IMR-90 (cell line): ENCODE data around the gene TMUB1.

Experiments used
- BHLHE40 ChIP-seq: fragments of 150-350 bp; IDR thresholded peaks from 2 replicates; pipeline ENCODE4 v1.6.1; 2016; ENCODE audit warnings: mild to moderate bottlenecking, low read depth, low read length
- CEBPB ChIP-seq: IDR thresholded peaks from 2 replicates; pipeline ENCODE4 v1.6.1; 2012; ENCODE audit warnings: low read depth, low read length, improper control_type of control experiment
- FOS ChIP-seq: fragments of 150-350 bp; IDR thresholded peaks from 2 replicates; pipeline ENCODE4 v1.6.1; 2016; ENCODE audit warnings: low read depth, low read length
- MAFK ChIP-seq: IDR thresholded peaks from 2 replicates; pipeline ENCODE4 v1.6.1; 2012; ENCODE audit warnings: low read depth, low read length, improper control_type of control experiment
- MXI1 ChIP-seq: IDR thresholded peaks from 2 replicates; pipeline ENCODE4 v1.6.1; 2012; ENCODE audit warnings: low read depth, mild to moderate bottlenecking, low read length, moderate library complexity, borderline replicate concordance
- POLR2A ChIP-seq: IDR thresholded peaks from 2 replicates; pipeline ENCODE4 v1.6.1; 2012; ENCODE audit warnings: mild to moderate bottlenecking, low read depth, low read length
- RAD21 ChIP-seq: IDR thresholded peaks from 2 replicates; pipeline ENCODE4 v1.6.1; 2012; ENCODE audit warnings: low read length, improper control_type of control experiment
- RFX5 ChIP-seq: IDR thresholded peaks from 2 replicates; pipeline ENCODE4 v1.8.0; 2012; ENCODE audit warnings: low read depth, mild to moderate bottlenecking, low read length, moderate library complexity
- SMC3 ChIP-seq: fragments of 150-350 bp; IDR thresholded peaks from 2 replicates; pipeline ENCODE4 v1.6.1; 2016; ENCODE audit warnings: low read depth, mild to moderate bottlenecking, antibody characterized with exemption, low read length, moderate library complexity
- TF ChIP-seq, protein P1 (sequence below): conservative IDR thresholded peaks from 2 replicates; pipeline ENCODE4 v1.5.1; 2012; ENCODE audit warnings: mild to moderate bottlenecking, low read depth, low read length, improper control_type of control experiment
- TF ChIP-seq, protein P2 (sequence below): fragments of 150-350 bp; IDR thresholded peaks from 2 replicates; pipeline ENCODE4 v1.6.1; 2017; ENCODE audit warnings: mild to moderate bottlenecking, antibody characterized with exemption, low read length, low read depth

DNA sequence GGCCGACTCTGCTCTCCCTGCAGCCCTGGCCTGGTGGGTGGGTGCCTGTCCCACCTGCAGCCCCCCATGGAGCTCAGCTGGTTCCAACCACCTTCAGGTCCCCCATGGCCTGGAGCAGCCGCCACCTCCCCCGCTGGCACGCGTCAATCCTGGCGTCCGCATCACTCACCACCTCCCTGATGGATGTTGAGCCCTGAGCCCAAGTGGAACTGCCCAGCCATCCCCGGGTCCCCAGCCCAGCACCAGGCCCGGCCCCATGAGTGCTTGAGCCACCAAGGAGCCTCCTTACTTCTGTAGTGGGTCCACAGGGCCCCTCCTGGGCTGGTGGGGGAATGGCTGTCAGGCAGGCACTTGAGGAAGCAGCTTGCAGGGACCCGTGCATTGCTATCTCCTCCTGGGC lies 17.6 kb upstream of the TMUB1 start:
- TF ChIP-seq, protein P1, sequence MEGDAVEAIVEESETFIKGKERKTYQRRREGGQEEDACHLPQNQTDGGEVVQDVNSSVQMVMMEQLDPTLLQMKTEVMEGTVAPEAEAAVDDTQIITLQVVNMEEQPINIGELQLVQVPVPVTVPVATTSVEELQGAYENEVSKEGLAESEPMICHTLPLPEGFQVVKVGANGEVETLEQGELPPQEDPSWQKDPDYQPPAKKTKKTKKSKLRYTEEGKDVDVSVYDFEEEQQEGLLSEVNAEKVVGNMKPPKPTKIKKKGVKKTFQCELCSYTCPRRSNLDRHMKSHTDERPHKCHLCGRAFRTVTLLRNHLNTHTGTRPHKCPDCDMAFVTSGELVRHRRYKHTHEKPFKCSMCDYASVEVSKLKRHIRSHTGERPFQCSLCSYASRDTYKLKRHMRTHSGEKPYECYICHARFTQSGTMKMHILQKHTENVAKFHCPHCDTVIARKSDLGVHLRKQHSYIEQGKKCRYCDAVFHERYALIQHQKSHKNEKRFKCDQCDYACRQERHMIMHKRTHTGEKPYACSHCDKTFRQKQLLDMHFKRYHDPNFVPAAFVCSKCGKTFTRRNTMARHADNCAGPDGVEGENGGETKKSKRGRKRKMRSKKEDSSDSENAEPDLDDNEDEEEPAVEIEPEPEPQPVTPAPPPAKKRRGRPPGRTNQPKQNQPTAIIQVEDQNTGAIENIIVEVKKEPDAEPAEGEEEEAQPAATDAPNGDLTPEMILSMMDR = no peak
- no peak for TF ChIP-seq MXI1
- TF ChIP-seq POLR2A = no peak
- TF ChIP-seq, protein P2, sequence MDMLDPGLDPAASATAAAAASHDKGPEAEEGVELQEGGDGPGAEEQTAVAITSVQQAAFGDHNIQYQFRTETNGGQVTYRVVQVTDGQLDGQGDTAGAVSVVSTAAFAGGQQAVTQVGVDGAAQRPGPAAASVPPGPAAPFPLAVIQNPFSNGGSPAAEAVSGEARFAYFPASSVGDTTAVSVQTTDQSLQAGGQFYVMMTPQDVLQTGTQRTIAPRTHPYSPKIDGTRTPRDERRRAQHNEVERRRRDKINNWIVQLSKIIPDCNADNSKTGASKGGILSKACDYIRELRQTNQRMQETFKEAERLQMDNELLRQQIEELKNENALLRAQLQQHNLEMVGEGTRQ = no peak
- no peak for TF ChIP-seq RAD21
- TF ChIP-seq SMC3 = no peak
- no peak for TF ChIP-seq CEBPB
- no peak for TF ChIP-seq RFX5
- TF ChIP-seq MAFK = no peak
- no peak for TF ChIP-seq FOS
- TF ChIP-seq BHLHE40 = no peak
